OCI-LY1 (cell line): Measurements from ENCODE around the gene SLX4IP.

Experiments used
- H2AFZ ChIP-seq: fragments of 200-600 bp; sonication (generic), shearing (Covaris generic); 2 replicates; pipeline ENCODE4 v1.6.0; 2014; ENCODE audit warnings: antibody characterized with exemption, mild to moderate bottlenecking, low read length
- H3F3A ChIP-seq: fragments of 200-600 bp; sonication (generic), shearing (Covaris generic); 2 replicates; pipeline ENCODE4 v1.6.0; 2014; ENCODE audit warnings: mild to moderate bottlenecking, antibody characterized with exemption, low read length, moderate library complexity; ENCODE audit not compliant: insufficient read depth
- H3K27ac ChIP-seq: fragments of 200-600 bp; sonication (generic); 2 replicates; pipeline ENCODE4 v1.5.1; 2014; ENCODE audit warnings: low read length, mixed run types, mild to moderate bottlenecking, low read depth; ENCODE audit not compliant: poor library complexity, severe bottlenecking
- H3K27me3 ChIP-seq: fragments of 200-600 bp; sonication (generic); 2 replicates; pipeline ENCODE4 v1.6.0; 2014; ENCODE audit warnings: antibody characterized with exemption, mild to moderate bottlenecking, low read length, moderate library complexity; ENCODE audit not compliant: insufficient read depth
- H3K36me3 ChIP-seq: fragments of 200-600 bp; sonication (generic); 2 replicates; pipeline ENCODE4 v1.6.1; 2014; ENCODE audit warnings: mild to moderate bottlenecking, antibody characterized with exemption, low read length, moderate library complexity, mixed read lengths; ENCODE audit not compliant: insufficient read depth
- H3K4me1 ChIP-seq: fragments of 200-600 bp; sonication (generic); 2 replicates; pipeline ENCODE4 v1.5.1; 2014; ENCODE audit warnings: mild to moderate bottlenecking, low read length, moderate library complexity; ENCODE audit not compliant: insufficient read depth, severe bottlenecking
- H3K4me2 ChIP-seq: fragments of 200-600 bp; sonication (generic), shearing (Covaris generic); 2 replicates; pipeline ENCODE4 v1.6.1; 2014; ENCODE audit warnings: low read length
- H3K4me3 ChIP-seq: fragments of 200-600 bp; sonication (generic); 2 replicates; pipeline ENCODE4 v1.5.1; 2014; ENCODE audit warnings: low read length, low read depth, mild to moderate bottlenecking, mixed read lengths; ENCODE audit not compliant: poor library complexity, severe bottlenecking
- H3K79me2 ChIP-seq: fragments of 200-600 bp; shearing (Covaris generic); 2 replicates; pipeline ENCODE4 v1.6.1; 2016; ENCODE audit warnings: mixed run types, low read length, mixed read lengths; ENCODE audit not compliant: insufficient read depth
- H3K9ac ChIP-seq: fragments of 200-600 bp; sonication (generic), shearing (Covaris generic); 2 replicates; pipeline ENCODE4 v1.6.1; 2014; ENCODE audit warnings: mild to moderate bottlenecking, low read length, mixed read lengths
- H3K9me2 ChIP-seq: fragments of 200-600 bp; sonication (generic), shearing (Covaris generic); 2 replicates; pipeline ENCODE4 v1.6.1; 2014; ENCODE audit warnings: low read depth, mild to moderate bottlenecking, low read length, mixed read lengths
- H3K9me3 ChIP-seq: fragments of 200-600 bp; shearing (Covaris generic); 2 replicates; pipeline ENCODE4 v1.6.1; 2014; ENCODE audit warnings: low read length, mixed read lengths
- H4K20me1 ChIP-seq: fragments of 200-600 bp; sonication (generic), shearing (Covaris generic); 2 replicates; pipeline ENCODE4 v1.6.0; 2016; ENCODE audit warnings: mild to moderate bottlenecking, low read length; ENCODE audit not compliant: insufficient read depth
- EZH2 ChIP-seq: fragments of 200-600 bp; sonication (generic), shearing (Covaris generic); IDR thresholded peaks from 2 replicates; pipeline ENCODE4 v1.8.0; 2017; ENCODE audit warnings: borderline replicate concordance, mixed run types, mild to moderate bottlenecking, antibody characterized with exemption, low read length, moderate library complexity, mixed read lengths
- TF ChIP-seq, protein P1 (sequence below): fragments of 200-600 bp; sonication (generic), shearing (Covaris generic); IDR thresholded peaks from 2 replicates; pipeline ENCODE4 v1.5.1; 2017; ENCODE audit warnings: mild to moderate bottlenecking, antibody characterized with exemption, low read length, moderate library complexity, mixed read lengths

Gene SLX4IP

DNA sequence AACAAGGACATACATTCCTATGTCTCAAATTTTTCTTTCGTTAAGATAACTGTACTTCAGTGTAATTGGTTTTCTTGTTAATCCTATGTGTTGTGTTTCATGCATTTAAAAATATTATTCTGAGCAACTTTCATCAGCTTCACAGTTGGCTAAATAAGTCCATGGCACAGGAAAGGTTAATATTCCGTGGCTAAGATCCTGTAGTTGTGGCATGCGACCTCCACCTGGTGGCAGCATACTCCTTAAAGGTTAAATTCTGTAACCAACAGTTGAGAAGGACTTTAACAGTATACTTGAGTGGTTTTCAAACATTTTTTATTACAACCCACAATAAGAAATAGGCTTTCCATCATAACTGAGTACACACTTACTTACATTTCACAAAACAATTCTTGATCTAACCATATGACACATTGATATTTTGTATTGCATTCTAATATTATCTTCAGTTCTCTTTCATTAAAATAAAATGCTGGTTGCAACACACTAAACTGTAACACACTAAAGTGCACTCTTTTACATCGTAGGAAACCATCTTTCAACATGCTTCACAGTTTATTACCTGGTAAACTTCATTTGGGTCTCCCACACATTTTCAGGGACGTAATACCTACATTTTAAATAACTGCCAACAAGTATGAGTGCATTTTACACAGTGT, 118.3 kb downstream of the SLX4IP start:
- no peak overlapping the region for H3K9ac ChIP-seq
- H3K27ac ChIP-seq: no peak overlapping the region
- no peak overlapping the region for H3K4me2 ChIP-seq
- H3K27me3 ChIP-seq: no peaks in the 10 kb centered on the region
- no peak overlapping the region for H3K4me3 ChIP-seq
- no peak overlapping the region for H2AFZ ChIP-seq
- peaks cover 18% of the 10 kb centered on the region for H3K4me1 ChIP-seq
- H3F3A ChIP-seq: no peaks in the 10 kb centered on the region
- TF ChIP-seq, protein P1, sequence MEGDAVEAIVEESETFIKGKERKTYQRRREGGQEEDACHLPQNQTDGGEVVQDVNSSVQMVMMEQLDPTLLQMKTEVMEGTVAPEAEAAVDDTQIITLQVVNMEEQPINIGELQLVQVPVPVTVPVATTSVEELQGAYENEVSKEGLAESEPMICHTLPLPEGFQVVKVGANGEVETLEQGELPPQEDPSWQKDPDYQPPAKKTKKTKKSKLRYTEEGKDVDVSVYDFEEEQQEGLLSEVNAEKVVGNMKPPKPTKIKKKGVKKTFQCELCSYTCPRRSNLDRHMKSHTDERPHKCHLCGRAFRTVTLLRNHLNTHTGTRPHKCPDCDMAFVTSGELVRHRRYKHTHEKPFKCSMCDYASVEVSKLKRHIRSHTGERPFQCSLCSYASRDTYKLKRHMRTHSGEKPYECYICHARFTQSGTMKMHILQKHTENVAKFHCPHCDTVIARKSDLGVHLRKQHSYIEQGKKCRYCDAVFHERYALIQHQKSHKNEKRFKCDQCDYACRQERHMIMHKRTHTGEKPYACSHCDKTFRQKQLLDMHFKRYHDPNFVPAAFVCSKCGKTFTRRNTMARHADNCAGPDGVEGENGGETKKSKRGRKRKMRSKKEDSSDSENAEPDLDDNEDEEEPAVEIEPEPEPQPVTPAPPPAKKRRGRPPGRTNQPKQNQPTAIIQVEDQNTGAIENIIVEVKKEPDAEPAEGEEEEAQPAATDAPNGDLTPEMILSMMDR: peak; percentile 85
- TF ChIP-seq EZH2: no peak
- H3K9me2 ChIP-seq: no peaks in the 10 kb centered on the region
- H3K9me3 ChIP-seq: no peaks in the 10 kb centered on the region
- no peaks in the 10 kb centered on the region for H3K36me3 ChIP-seq
- H3K79me2 ChIP-seq: no peaks in the 10 kb centered on the region
- no peaks in the 10 kb centered on the region for H4K20me1 ChIP-seq

DNA sequence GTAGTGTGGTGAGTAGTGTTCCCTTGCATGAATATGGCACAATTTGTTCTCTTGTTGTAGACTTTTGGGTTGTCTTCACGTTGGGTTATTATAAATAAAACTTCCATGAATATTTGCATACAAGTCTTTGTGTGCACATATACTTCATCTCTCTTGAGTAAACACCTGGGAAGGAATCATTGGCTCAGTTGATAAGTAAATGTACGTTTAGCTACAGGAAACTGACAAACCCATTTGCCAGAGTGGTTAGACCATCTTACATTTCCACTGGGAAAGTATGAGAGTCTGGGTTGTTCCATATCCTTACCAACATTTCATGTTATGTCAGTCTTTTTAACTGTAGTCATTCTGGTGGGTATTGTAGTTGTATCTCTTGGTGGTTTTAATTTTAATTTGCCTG, 119.2 kb downstream of the SLX4IP start:
- Histone ChIP-seq H3K9ac (no peak overlapping the region), H3K36me3 (no peaks in the 10 kb centered on the region), H3K27ac (no peak overlapping the region), H2AFZ (no peak overlapping the region), H3K4me3 (no peak overlapping the region), H4K20me1 (no peaks in the 10 kb centered on the region), H3K9me3 (no peaks in the 10 kb centered on the region), H3K79me2 (no peaks in the 10 kb centered on the region), H3K27me3 (no peaks in the 10 kb centered on the region), H3K4me2 (no peak overlapping the region), H3K9me2 (no peaks in the 10 kb centered on the region), H3K4me1 (peaks cover 26% of the 10 kb centered on the region), H3F3A (no peaks in the 10 kb centered on the region)
- TF ChIP-seq, protein P1: no peak
- TF ChIP-seq EZH2: no peak

DNA sequence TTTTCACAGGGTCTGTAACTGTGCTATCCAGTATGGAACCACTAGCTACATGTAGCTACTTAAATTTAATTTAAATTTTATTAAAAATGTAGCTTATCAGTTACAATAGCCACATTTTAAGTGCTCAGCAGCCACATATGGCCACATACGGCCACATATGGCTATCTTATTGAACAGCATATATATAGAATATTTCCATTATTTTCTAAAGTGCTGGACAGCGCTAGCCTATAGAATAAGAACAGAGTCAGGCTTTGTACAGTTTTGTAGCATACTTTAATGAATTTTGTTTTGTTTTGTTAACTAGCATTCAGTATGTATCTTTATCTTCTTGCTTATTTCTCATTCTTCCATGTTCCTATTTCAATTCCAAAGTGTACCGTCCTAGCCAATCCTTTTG, 120.3 kb downstream of the SLX4IP start:
- Histone ChIP-seq H3K79me2 (no peaks in the 10 kb centered on the region), H3K9me2 (no peaks in the 10 kb centered on the region), H3F3A (no peaks in the 10 kb centered on the region), H3K4me3 (no peak overlapping the region), H3K9me3 (no peaks in the 10 kb centered on the region), H3K9ac (no peak overlapping the region), H3K4me1 (peaks cover 28% of the 10 kb centered on the region), H3K27me3 (no peaks in the 10 kb centered on the region), H3K36me3 (no peaks in the 10 kb centered on the region), H4K20me1 (no peaks in the 10 kb centered on the region), H2AFZ (no peak overlapping the region), H3K4me2 (no peak overlapping the region), H3K27ac (no peak overlapping the region)
- TF ChIP-seq EZH2: no peak
- TF ChIP-seq, protein P1: no peak
